ENCODE data around the gene FMN1.

The FMN1 gene

GRCh38 chr15:32735989-32736700 lies 458.4 kb downstream of the FMN1 start:
- TF ChIP-seq BHLHE40 (IDR thresholded peaks at IDR 0.05; ENCODE audit: borderline replicate concordance), result no peak
- TF ChIP-seq ELF4 (IDR thresholded peaks at IDR 0.05), result no peak
- TF ChIP-seq FOXA1 (IDR thresholded peaks at IDR 0.05), result no peak
- no peak for TF ChIP-seq NFRKB (IDR thresholded peaks at IDR 0.05)
- TF ChIP-seq CTBP1 (IDR thresholded peaks at IDR 0.05; ENCODE audit: borderline replicate concordance), result no peak
- TF ChIP-seq TARDBP (IDR thresholded peaks at IDR 0.05), result no peak
- TF ChIP-seq, protein P1, sequence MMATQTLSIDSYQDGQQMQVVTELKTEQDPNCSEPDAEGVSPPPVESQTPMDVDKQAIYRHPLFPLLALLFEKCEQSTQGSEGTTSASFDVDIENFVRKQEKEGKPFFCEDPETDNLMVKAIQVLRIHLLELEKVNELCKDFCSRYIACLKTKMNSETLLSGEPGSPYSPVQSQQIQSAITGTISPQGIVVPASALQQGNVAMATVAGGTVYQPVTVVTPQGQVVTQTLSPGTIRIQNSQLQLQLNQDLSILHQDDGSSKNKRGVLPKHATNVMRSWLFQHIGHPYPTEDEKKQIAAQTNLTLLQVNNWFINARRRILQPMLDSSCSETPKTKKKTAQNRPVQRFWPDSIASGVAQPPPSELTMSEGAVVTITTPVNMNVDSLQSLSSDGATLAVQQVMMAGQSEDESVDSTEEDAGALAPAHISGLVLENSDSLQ (IDR thresholded peaks at IDR 0.05), result no peak
- TF ChIP-seq FOXK2 (IDR thresholded peaks at IDR 0.05), result no peak
- no peak for TF ChIP-seq SP1 (IDR thresholded peaks at IDR 0.05)
- no peak for TF ChIP-seq ARNT (IDR thresholded peaks at IDR 0.05)
- TF ChIP-seq SUZ12 (IDR thresholded peaks at IDR 0.05), result no peak
- TF ChIP-seq FOXM1 (IDR thresholded peaks at IDR 0.05; ENCODE audit: borderline replicate concordance), result no peak
- TF ChIP-seq ZNF384 (IDR thresholded peaks at IDR 0.05), result no peak

DNA sequence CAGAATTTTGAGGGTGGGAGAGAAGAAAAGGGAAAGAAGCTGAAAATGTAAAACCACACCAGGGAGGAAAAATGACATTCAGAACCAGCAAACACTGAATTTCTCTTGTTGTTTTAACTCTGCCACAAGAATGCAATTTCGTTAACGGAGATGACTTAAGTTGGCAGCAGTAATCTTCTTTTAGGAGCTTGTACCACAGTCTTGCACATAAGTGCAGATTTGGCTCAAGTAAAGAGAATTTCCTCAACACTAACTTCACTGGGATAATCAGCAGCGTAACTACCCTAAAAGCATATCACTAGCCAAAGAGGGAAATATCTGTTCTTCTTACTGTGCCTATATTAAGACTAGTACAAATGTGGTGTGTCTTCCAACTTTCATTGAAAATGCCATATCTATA lies 461.2 kb downstream of the FMN1 start:
- TF ChIP-seq NFRKB (IDR thresholded peaks at IDR 0.05) (no peak), FOXK2 (IDR thresholded peaks at IDR 0.05) (no peak), BHLHE40 (IDR thresholded peaks at IDR 0.05; ENCODE audit: borderline replicate concordance) (no peak), SP1 (IDR thresholded peaks at IDR 0.05) (no peak), ELF4 (IDR thresholded peaks at IDR 0.05) (no peak), L3MBTL2 (conservative IDR thresholded peaks at IDR 0.05) (no peak), TARDBP (IDR thresholded peaks at IDR 0.05) (no peak), ZNF384 (IDR thresholded peaks at IDR 0.05) (no peak), CTBP1 (IDR thresholded peaks at IDR 0.05; ENCODE audit: borderline replicate concordance) (no peak), HDGF (IDR thresholded peaks at IDR 0.05; ENCODE audit: borderline replicate concordance) (no peak), FOXA1 (IDR thresholded peaks at IDR 0.05) (no peak), FOXM1 (IDR thresholded peaks at IDR 0.05; ENCODE audit: borderline replicate concordance) (no peak), SUZ12 (IDR thresholded peaks at IDR 0.05) (no peak), LEF1 (IDR thresholded peaks at IDR 0.05; ENCODE audit: borderline replicate concordance) (no peak), ARNT (IDR thresholded peaks at IDR 0.05) (no peak)
- TF ChIP-seq, protein P1 (IDR thresholded peaks at IDR 0.05), result no peak
- POLR2A ChIA-PET, result no interaction called here
- CTCF ChIA-PET, result no interaction called here
- no peak for DNase-seq (ENCODE audit: extremely low spot score)

More at GRCh38 chr15:32735989-32736700, 458.4 kb downstream of the FMN1 start:
- no peak for DNase-seq (ENCODE audit: extremely low spot score)
- ChIA-PET CTCF (interaction anchor here (0.6 kb wide), 1 partner anchor 165 kb away, joined by 3 read pairs; no protein-coding TSS in a partner anchor), POLR2A (no interaction called here)

GRCh38 chr15:32732574-32733157 lies 461.8 kb downstream of the FMN1 start:
- no peak for DNase-seq (ENCODE audit: extremely low spot score)
- TF ChIP-seq NFRKB (IDR thresholded peaks at IDR 0.05) (no peak), SUZ12 (IDR thresholded peaks at IDR 0.05) (no peak), FOXM1 (IDR thresholded peaks at IDR 0.05; ENCODE audit: borderline replicate concordance) (no peak), CTBP1 (IDR thresholded peaks at IDR 0.05; ENCODE audit: borderline replicate concordance) (no peak), L3MBTL2 (conservative IDR thresholded peaks at IDR 0.05) (no peak), FOXK2 (IDR thresholded peaks at IDR 0.05) (no peak), SP1 (IDR thresholded peaks at IDR 0.05) (no peak), FOXA1 (IDR thresholded peaks at IDR 0.05) (no peak), LEF1 (IDR thresholded peaks at IDR 0.05; ENCODE audit: borderline replicate concordance) (no peak), ARNT (IDR thresholded peaks at IDR 0.05) (no peak), TARDBP (IDR thresholded peaks at IDR 0.05) (no peak), BHLHE40 (IDR thresholded peaks at IDR 0.05; ENCODE audit: borderline replicate concordance) (no peak), ZNF384 (IDR thresholded peaks at IDR 0.05) (no peak), ELF4 (IDR thresholded peaks at IDR 0.05) (no peak), HDGF (IDR thresholded peaks at IDR 0.05; ENCODE audit: borderline replicate concordance) (no peak)
- TF ChIP-seq, protein P1 (IDR thresholded peaks at IDR 0.05), result no peak
- ChIA-PET CTCF (no interaction called here), POLR2A (no interaction called here)

DNA sequence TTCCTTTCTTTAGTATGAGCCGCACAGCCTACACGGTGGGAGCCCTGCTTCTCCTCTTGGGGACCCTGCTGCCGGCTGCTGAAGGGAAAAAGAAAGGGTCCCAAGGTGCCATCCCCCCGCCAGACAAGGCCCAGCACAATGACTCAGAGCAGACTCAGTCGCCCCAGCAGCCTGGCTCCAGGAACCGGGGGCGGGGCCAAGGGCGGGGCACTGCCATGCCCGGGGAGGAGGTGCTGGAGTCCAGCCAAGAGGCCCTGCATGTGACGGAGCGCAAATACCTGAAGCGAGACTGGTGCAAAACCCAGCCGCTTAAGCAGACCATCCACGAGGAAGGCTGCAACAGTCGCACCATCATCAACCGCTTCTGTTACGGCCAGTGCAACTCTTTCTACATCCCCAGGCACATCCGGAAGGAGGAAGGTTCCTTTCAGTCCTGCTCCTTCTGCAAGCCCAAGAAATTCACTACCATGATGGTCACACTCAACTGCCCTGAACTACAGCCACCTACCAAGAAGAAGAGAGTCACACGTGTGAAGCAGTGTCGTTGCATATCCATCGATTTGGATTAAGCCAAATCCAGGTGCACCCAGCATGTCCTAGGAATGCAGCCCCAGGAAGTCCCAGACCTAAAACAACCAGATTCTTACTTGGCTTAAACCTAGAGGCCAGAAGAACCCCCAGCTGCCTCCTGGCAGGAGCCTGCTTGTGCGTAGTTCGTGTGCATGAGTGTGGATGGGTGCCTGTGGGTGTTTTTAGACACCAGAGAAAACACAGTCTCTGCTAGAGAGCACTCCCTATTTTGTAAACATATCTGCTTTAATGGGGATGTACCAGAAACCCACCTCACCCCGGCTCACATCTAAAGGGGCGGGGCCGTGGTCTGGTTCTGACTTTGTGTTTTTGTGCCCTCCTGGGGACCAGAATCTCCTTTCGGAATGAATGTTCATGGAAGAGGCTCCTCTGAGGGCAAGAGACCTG lies 463.5 kb downstream of the FMN1 start:
- peak; percentile 46 for DNase-seq (ENCODE audit: extremely low spot score)
- CTCF ChIA-PET, result no interaction called here
- TF ChIP-seq FOXK2 (IDR thresholded peaks at IDR 0.05) (no peak), ARNT (IDR thresholded peaks at IDR 0.05) (no peak), LEF1 (IDR thresholded peaks at IDR 0.05; ENCODE audit: borderline replicate concordance) (no peak), TARDBP (IDR thresholded peaks at IDR 0.05) (no peak), FOXM1 (IDR thresholded peaks at IDR 0.05; ENCODE audit: borderline replicate concordance) (no peak), L3MBTL2 (conservative IDR thresholded peaks at IDR 0.05) (no peak), FOXA1 (IDR thresholded peaks at IDR 0.05) (no peak), SP1 (IDR thresholded peaks at IDR 0.05) (no peak), NFRKB (IDR thresholded peaks at IDR 0.05) (no peak), BHLHE40 (IDR thresholded peaks at IDR 0.05; ENCODE audit: borderline replicate concordance) (no peak), CTBP1 (IDR thresholded peaks at IDR 0.05; ENCODE audit: borderline replicate concordance) (no peak), HDGF (IDR thresholded peaks at IDR 0.05; ENCODE audit: borderline replicate concordance) (no peak), SUZ12 (IDR thresholded peaks at IDR 0.05) (no peak), ZNF384 (IDR thresholded peaks at IDR 0.05) (no peak), ELF4 (IDR thresholded peaks at IDR 0.05) (no peak)
- TF ChIP-seq, protein P1 (IDR thresholded peaks at IDR 0.05), result no peak
- POLR2A ChIA-PET, result no interaction called here

All from HEK293T (cell line).